Psoas muscle (tissue), 8 donors: ENCODE results near the gene CCND2. TPM values are rescaled to one million over a fixed set of nuclear protein-coding genes. Genes with fewer than 3 reads are reported as not detected.

ENCODE experiments used
- ATAC-seq, 4 donors: fragments of 200-7000 bp; cut with Tn5 transposase; one replicate each; pipeline ENCODE4 v1.9.1; 2020; ENCODE audit warnings: moderate library complexity in 3 of 4, mild to moderate bottlenecking in 2 of 4
- DNase-seq, 2 donors: peaks; one replicate each; pipeline ENCODE4 v3.0.0-alpha.2; 2020
- H3K27ac ChIP-seq: fragments of 200-600 bp; one replicate; pipeline ENCODE4 v1.8.0; 2022
- H3K27me3 ChIP-seq, 3 donors: fragments of 200-600 bp in 1 of 3; one replicate each; pipeline versions ENCODE4 v1.6.1 to v1.8.0; 2013 to 2022; ENCODE audit warnings: low read length in 2 of 3, mild to moderate bottlenecking in 2 of 3, moderate library complexity in 1 of 3; ENCODE audit not compliant: insufficient read depth in 3 of 3
- H3K36me3 ChIP-seq, 2 donors: fragments of 200-600 bp in 1 of 2; one replicate each; pipeline versions ENCODE4 v1.6.1 to v1.8.0; 2013 to 2022; ENCODE audit warnings: low read depth in 1 of 2, mild to moderate bottlenecking in 1 of 2, moderate library complexity in 1 of 2; ENCODE audit not compliant: insufficient read depth in 1 of 2
- H3K4me1 ChIP-seq: fragments of 200-600 bp; one replicate; pipeline ENCODE4 v1.8.0; 2022
- H3K4me3 ChIP-seq: fragments of 200-600 bp; one replicate; pipeline ENCODE4 v1.8.0; 2022; ENCODE audit warnings: mild to moderate bottlenecking
- H3K9me3 ChIP-seq: fragments of 200-600 bp; one replicate; pipeline ENCODE4 v1.8.0; 2022
- whole genome bisulfite sequencing, 3 donors: extraction: QIAGEN DNeasy Blood & Tissue Kit; methylation state at CpG; one replicate each; pipeline versions ENCODE4 v1.1.6 to v1.1.7; 2013; 5-methylcytosine and 5-hydroxymethylcytosine counted together
- intact Hi-C, 2 donors: fragments of 100-400 bp; cut with DNase I; formaldehyde crosslinking; loops; one replicate each; pipeline versions ENCODE4 v1.11.0 to v1.14.2; 2022
- polyA plus RNA-seq, 3 donors: library from polyadenylated mRNA; stranded (reverse); fragments of 200-250 nt; gene quantifications; one replicate each; pipeline ENCODE4 v1.2.3, GENCODE V29; 2013
- total RNA-seq, 4 donors: library from RNA; stranded (reverse); fragmentation: NEBNext Ultra II Directional in 2 of 4; extraction: Animal tissue kit (Norgen Biotek cat#: 25700) in 2 of 4; gene quantifications; one replicate each; pipeline versions ENCODE4 v1.2.1 to v1.2.4, GENCODE V29; 2021 to 2023
- TF ChIP-seq, protein P1 (sequence below): fragments of 200-600 bp; IDR thresholded peaks from one replicate; pipeline ENCODE4 v1.8.0; 2022; ENCODE audit warnings: antibody characterized with exemption
- donor health status: healthy with polysubstance abuse.
- donor health status: DM: no; HTN: no; CAD: no; lungs with moderate emphysema.
- donor health status: Bipolar disorder and iron deficiency.
- donor health status: healthy.
- donor health status: DM: yes; HTN: yes; CAD: no.
- donor health status: DM: no; HTN: no; CAD: no.
- donor health status: DM: no; HTN: no; CAD: no.
- donor health status: DM: yes; HTN: yes; CAD: no.

Gene CCND2
- total and polyA plus RNA-seq, 7 donors, result 0.31 to 10.1 (median 3.3) TPM

DNA sequence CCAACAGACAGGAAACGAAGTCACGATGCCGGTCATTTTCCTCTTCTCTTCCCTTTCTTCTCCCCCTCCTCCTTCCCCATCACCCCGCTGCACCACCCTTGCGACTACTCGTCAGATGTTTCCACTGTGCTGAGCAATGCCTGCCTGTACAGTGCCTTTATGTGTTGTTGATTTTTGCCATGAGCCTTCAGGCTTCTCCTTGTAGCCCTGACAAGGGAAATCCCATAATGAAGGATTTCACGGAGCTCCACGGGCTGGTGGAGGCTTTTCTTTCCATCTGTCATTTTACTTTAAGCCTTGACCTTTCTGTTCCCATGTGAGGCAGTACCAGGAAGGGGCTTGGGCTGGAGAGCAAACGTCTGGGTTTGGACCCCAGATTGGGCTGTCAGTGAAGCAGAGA, 28.7 kb upstream of the CCND2 start:
- intact Hi-C loops, result no loop called here
- ATAC-seq (no peak), DNase-seq (no peak)
- Histone ChIP-seq H3K27me3 (peaks cover 0 to 10% (median 9%) of the 10 kb centered on the region in 3 donors), H3K4me3 (no peak overlapping the region), H3K4me1 (no peaks in the 10 kb centered on the region), H3K27ac (no peak overlapping the region), H3K9me3 (no peaks in the 10 kb centered on the region), H3K36me3 (no peaks in the 10 kb centered on the region)
- WGBS, 3 donors, result 34 to 41% (median 38%) methylated on average over 9 of the region's 9 CpGs
- TF ChIP-seq, protein P1, sequence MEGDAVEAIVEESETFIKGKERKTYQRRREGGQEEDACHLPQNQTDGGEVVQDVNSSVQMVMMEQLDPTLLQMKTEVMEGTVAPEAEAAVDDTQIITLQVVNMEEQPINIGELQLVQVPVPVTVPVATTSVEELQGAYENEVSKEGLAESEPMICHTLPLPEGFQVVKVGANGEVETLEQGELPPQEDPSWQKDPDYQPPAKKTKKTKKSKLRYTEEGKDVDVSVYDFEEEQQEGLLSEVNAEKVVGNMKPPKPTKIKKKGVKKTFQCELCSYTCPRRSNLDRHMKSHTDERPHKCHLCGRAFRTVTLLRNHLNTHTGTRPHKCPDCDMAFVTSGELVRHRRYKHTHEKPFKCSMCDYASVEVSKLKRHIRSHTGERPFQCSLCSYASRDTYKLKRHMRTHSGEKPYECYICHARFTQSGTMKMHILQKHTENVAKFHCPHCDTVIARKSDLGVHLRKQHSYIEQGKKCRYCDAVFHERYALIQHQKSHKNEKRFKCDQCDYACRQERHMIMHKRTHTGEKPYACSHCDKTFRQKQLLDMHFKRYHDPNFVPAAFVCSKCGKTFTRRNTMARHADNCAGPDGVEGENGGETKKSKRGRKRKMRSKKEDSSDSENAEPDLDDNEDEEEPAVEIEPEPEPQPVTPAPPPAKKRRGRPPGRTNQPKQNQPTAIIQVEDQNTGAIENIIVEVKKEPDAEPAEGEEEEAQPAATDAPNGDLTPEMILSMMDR, result no peak

DNA sequence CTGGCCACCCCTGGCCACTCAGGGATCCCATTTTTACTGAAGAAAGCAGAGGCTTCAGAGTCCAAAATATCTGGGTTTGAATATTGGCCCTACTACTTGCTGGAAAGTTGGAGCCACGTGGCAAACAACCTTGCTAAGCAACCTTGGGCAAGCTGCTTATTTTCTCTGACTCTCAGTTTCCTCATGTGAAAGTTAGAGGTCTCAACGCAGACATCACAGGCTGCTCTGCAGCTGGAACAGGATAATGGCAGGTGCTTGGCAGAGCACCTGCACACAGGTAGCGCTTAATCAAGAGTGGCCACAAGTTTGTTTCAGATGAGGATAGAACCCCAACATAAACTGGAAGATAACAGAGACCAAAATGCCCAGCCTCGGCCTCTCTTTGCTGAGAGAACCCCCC, 28.1 kb upstream of the CCND2 start:
- DNase-seq, result no peak
- H3K4me1 ChIP-seq, result no peaks in the 10 kb centered on the region
- TF ChIP-seq, protein P1, result no peak
- no peaks in the 10 kb centered on the region for H3K9me3 ChIP-seq
- no peak for ATAC-seq
- 75 to 80% (median 76%) methylated on average over 4 of the region's 4 CpGs for WGBS, 3 donors
- H3K4me3 ChIP-seq, result no peak overlapping the region
- H3K27me3 ChIP-seq, result peaks cover 0 to 14% (median 7%) of the 10 kb centered on the region in 3 donors
- H3K36me3 ChIP-seq, result no peaks in the 10 kb centered on the region
- intact Hi-C loops, result no loop called here
- no peak overlapping the region for H3K27ac ChIP-seq

- TF ChIP-seq, protein P1, result no peak
- intact Hi-C loops, result no loop called here
- no peak overlapping the region for H3K4me3 ChIP-seq
- H3K27ac ChIP-seq, result no peak overlapping the region
- ATAC-seq (no peak), DNase-seq (no peak)
- 34 to 69% (median 37%) methylated on average over 5 of the region's 5 CpGs for WGBS, 3 donors
- H3K36me3 ChIP-seq, result no peaks in the 10 kb centered on the region
- no peaks in the 10 kb centered on the region for H3K4me1 ChIP-seq
- H3K27me3 ChIP-seq, result peaks cover 0 to 16% (median 10%) of the 10 kb centered on the region in 3 donors
- H3K9me3 ChIP-seq, result no peaks in the 10 kb centered on the region
These were observed 27.4 kb upstream of the CCND2 start for GRCh38 chr12:4246116-4246515.

DNA sequence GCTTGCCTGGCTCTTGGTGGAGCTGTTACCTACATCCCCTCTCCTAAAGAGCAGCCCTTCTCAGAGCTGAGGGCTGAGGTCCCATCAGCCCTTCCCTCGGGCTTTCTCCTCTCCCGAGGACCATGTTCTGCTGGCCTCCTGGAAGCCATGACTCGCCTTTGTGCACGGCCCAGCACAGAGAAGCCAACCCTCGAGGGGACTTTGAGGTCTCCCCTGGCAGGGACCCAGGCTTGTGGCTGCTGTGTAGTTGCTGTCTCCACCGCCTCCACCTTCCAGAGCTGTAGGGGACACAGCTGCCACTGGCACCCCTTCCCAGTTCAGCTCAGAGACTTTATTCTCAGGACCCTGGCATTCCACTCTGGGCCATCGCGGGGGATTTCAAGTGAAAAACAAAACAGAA, 22.9 kb upstream of the CCND2 start:
- DNase-seq (no peak), ATAC-seq (no peak)
- H3K4me1 ChIP-seq, result no peaks in the 10 kb centered on the region
- H3K9me3 ChIP-seq, result no peaks in the 10 kb centered on the region
- peaks cover 0 to 28% (median 7%) of the 10 kb centered on the region in 3 donors for H3K27me3 ChIP-seq
- no peak overlapping the region for H3K27ac ChIP-seq
- no peaks in the 10 kb centered on the region for H3K36me3 ChIP-seq
- 57 to 63% (median 58%) methylated on average over 8 of the region's 8 CpGs for WGBS, 3 donors
- intact Hi-C loops, result no loop called here
- TF ChIP-seq, protein P1, result no peak
- no peak overlapping the region for H3K4me3 ChIP-seq

GRCh38 chr12:4251216-4251891, 22.2 kb upstream of the CCND2 start:
- TF ChIP-seq, protein P1, result no peak
- intact Hi-C loops, result no loop called here
- no peaks in the 10 kb centered on the region for H3K4me1 ChIP-seq
- no peaks in the 10 kb centered on the region for H3K36me3 ChIP-seq
- 77 to 85% (median 79%) methylated on average over 6 of the region's 6 CpGs for WGBS, 3 donors
- peaks cover 0 to 27% (median 7%) of the 10 kb centered on the region in 3 donors for H3K27me3 ChIP-seq
- ATAC-seq (no peak), DNase-seq (no peak)
- H3K27ac ChIP-seq, result no peak overlapping the region
- no peaks in the 10 kb centered on the region for H3K9me3 ChIP-seq
- no peak overlapping the region for H3K4me3 ChIP-seq
